HG03135 (cell line): ENCODE results near the gene APOH.

Experiments
- ATAC-seq: cut with Tn5 transposase; IDR thresholded peaks from one replicate; pipeline ENCODE4 v1.9.1; 2021; ENCODE audit warnings: mild to moderate bottlenecking, moderate library complexity; ENCODE audit not compliant: unreplicated experiment

The APOH gene

GRCh38 chr17:66235377-66235994 is 6.3 kb upstream of the APOH start:
- no peak for ATAC-seq

- no peak for ATAC-seq
These were observed 5.4 kb upstream of the APOH start for GRCh38 chr17:66234611-66235010.

DNA sequence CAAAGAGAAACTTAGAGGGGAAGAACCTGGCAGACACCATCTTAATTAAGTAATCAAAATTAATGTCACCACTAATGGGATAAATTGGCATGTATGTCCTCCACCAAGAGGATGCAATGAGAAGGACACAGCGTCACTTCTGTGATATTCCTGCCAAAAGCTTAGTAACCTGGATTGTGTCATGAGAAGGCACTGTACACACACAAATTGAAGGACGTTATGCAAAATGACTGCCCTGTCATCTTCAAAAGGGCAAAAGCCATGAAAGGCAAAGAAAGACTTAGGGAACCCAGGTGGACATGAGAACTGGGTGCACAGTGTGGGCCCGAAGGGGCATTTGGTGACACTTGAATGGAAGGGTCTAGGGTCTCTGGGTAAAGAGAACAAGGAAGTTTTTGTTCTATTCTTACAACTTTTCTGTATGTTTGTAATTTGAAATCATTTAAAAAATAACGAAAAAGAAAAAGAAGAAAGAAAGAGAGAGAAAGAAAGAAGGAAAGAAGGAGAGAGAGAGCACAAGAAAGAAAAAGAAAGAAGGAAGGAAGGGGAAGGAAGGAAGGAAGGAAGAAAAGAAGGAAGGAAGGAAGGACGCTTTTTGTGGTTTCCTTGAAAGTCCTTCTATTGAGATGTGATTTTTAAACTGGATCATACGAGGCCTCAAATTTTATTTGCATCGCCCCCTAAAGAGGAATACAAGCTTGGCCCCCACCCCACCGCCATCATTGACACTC is 4.0 kb upstream of the APOH start:
- no peak for ATAC-seq

GRCh38 chr17:66230922-66231591 is 1.8 kb upstream of the APOH start:
- no peak for ATAC-seq

- no peak for ATAC-seq
These were observed 746 bp upstream of the APOH start for GRCh38 chr17:66229783-66230538.

DNA sequence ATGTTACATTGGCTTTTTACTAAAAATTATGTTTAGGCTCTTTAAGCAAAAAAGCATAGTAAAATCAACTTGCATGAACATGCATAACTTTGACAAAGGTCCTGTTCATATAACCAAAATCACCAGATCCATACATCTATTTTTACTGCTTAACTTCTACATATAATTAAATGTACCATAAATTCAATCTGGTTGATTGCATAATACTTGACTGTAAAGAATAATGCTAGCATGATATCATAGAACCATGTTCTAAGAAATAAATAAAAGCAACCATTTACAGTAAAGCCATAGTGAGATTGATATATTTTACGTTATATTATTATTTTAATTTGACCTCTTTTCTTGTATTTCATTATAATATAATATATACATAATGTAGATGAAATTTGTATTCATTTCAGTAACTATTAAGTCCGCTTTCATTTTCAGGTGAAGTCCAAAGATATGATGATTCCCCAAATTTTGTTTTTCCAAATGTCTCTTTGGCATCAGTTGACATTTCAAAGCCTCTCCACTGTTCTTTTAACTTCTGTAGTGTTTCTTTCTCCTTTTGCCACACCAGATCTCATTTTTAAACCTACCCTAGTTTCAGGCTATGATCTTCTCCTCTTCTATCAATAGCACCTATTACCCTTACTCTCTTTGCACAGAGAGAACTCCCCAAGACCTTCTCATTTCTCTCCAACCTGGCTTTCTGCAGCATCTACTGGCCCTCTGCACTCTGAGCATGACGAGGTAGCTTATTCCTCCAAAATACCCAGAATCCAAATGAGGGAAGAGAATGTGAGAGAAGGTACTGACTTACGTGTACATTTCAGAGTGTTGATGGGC is 1.8 kb downstream of the APOH start:
- no peak for ATAC-seq

DNA sequence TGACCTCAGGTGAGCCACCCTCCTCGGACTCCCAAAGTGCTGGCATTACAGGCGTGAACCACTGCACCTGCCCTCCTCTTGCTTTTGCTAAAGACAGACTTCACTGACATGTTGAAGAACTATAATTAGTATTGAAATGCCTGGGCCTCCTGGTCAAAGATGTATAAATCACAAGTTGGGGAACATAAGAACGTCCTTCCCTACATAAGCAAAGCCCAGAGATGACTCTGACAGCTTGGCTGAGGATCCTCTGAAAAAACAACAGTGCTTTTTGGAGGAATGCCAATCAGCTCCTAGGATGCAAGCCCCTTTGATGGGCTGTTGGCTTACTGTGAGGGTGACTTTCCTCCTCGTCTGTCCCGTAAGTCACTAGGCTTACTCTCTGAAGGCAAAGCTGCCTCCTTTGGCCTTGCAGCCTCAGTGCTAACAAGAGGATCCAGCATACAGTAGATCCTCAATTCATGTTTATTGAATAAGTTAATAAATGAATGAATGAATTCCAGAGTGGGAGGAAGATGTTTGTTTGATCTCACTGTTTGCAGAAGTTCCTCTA is 6.3 kb downstream of the APOH start:
- ATAC-seq = no peak

GRCh38 chr17:66221755-66222530 is 7.3 kb downstream of the APOH start:
- ATAC-seq = no peak

DNA sequence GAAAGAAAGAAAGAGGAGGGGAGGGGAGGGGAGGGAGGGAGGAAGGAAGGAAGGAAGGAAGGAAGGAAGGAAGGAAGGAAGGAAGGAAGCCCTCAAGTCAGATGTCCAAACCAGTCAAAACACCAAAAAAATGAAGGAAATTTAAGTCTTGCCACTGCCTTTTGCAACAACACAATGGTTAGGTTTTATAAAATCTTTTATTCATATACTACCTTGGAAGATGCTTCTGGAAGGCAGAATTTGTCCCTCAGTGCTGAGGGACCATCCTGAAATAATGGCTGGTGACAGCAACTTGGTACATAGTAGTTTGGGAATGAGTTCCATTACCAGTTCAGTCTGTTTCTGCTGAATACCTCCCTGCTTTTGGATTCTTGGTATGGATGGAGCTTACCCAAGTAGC is 7.9 kb downstream of the APOH start:
- ATAC-seq = no peak

DNA sequence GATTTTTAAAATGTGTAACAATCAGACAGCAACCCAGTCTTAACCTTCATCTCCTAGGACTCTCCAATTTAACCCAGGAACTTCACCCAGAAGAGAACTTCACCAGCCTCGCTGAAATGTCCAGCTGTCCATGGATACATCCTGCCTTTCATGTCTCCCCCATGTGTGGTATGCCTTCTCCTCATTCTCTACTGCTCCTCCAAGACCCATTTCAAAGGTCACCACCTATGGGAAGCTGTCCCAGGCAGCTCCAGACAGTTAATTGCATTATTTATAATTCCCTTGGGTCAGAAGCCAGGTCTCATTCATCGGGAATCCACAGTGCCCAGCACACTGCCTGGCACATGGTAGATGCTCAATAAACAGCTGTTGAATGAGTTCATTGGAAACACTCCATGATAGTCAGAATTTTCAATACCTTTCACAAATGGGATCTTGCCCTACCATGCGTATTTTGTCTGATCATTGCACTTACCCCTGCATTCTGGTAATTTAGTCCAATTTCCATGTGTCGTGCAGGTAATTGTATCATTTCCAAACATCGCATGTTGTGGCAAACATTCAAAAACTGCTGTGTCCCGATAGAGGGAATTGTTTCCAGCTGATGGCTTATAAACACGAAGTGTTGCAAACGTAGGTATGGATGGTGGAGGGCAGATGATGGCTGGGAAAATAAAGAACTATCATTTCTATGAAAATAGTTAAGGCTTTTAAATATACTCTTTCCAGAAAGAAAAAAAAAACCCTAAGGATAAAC is 9.0 kb downstream of the APOH start:
- ATAC-seq = no peak

DNA sequence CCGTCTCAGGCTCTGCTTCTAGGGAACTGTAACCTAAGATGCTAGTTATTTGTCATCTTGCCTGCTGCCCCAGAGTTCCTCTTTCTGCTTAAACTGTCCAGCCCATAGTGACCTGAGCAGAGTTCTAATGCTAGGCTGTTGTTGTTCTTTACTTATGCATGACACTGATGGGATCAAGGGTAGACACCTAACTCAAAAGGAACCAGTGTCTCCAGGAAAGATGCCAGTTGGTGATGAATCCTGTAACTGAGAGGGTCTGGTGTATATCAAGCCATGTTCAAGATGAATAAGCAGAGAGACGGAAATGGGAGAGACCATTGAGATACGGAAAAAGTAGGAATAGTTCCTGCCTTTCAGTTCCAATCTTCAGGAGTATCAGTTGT is 13.7 kb downstream of the APOH start:
- no peak for ATAC-seq

GRCh38 chr17:66214884-66215528 is 14.2 kb downstream of the APOH start:
- no peak for ATAC-seq

- no peak for ATAC-seq
These were observed 18.0 kb downstream of the APOH start for GRCh38 chr17:66211047-66211810.

GRCh38 chr17:66210208-66210574 is 19.0 kb downstream of the APOH start:
- no peak for ATAC-seq

GRCh38 chr17:66207936-66208335 is 21.3 kb downstream of the APOH start:
- no peak for ATAC-seq

DNA sequence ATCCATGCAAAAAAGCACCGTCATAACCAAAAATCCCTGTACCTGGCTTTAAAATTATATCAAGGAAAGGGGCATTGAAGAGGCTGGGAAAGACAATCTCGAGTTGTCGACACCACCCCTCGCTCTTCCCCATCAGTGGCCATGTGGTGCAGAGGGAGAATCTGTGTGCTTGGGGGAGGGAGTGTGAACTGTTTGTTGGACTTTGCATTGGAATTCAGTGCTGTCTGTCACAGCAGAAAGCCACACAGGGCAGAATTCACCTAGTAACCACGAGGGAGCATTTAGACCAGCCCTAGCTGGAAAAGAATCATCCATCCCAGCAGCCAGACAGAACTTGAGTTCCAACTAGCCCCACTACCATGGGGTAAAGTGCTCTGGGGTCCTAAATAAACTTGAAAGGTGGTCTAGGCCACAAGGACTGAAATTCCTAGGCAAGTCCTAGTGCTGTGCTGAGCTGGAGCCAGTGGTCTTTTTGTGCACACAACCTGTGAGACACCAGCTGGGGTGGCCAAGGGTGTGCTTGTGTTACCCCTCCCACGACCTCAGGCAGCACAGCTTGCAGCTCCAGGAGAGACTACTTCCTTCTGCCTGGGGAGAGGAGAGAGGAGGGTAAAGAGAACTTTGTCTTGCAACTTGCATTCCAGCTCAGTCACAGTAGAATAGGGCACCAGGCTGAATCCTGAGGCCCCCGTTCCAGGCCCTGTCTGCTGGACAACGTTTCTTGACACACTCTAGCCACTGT is 25.8 kb downstream of the APOH start:
- ATAC-seq = no peak

DNA sequence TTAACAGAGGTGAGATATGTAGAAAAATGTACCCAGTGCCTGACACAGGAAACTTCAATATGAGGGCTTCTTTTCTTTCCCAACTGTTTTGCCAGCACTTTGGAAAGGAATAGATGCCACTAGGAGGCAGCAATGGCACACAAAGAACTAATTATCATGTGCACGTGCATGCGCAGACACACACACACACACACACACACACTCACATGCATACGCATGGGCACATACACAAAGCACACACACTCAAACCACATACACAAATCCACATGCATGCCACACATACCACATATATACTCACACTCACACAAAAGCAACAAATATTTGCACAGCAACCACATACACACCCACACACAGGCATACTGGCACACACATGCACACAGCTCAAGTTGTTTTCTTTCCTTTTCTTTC is 28.5 kb downstream of the APOH start:
- ATAC-seq = no peak
